Activated T-helper 2 cell treated with anti-CD3 and anti-CD28 coated beads, Interferon-gamma antibody, Interleukin-2, Interleukin-4, amounts not matched to agents 10 μg/mL and 5 μg/mL and 100 μg/mL, durations not matched to agents 14 hours and 24 hours and 36 hours (primary cell): Measurements from ENCODE around the gene NR6A1. TPM values are rescaled to one million over a fixed set of nuclear protein-coding genes. Genes with fewer than 3 reads are reported as not detected.

Source experiments
- DNase-seq: peaks from one replicate; pipeline ENCODE4 v3.0.0; 2021; ENCODE audit warnings: low spot score
- H3K27ac Mint-ChIP-seq: one replicate; pipeline ENCODE4 v1.8.0; 2021; ENCODE audit warnings: mixed read lengths
- H3K27me3 Mint-ChIP-seq: one replicate; pipeline ENCODE4 v1.8.0; 2021; ENCODE audit warnings: low read depth, mixed read lengths
- H3K36me3 Mint-ChIP-seq: one replicate; pipeline ENCODE4 v1.8.0; 2021; ENCODE audit warnings: low read depth, mixed read lengths
- H3K4me1 Mint-ChIP-seq: one replicate; pipeline ENCODE4 v1.8.0; 2021; ENCODE audit warnings: low read depth, mixed read lengths
- H3K4me3 Mint-ChIP-seq: one replicate; pipeline ENCODE4 v1.8.0; 2021; ENCODE audit warnings: low read depth, mild to moderate bottlenecking, moderate library complexity, mixed read lengths
- H3K9me3 Mint-ChIP-seq: one replicate; pipeline ENCODE4 v1.8.0; 2021; ENCODE audit warnings: mixed read lengths
- intact Hi-C: fragments of 100-400 bp; cut with micrococcal nuclease; formaldehyde crosslinking; loops from one replicate; pipeline ENCODE4 v1.15.1; 2023
- total RNA-seq: library from RNA; stranded (reverse); gene quantifications from 2 replicates; pipeline ENCODE4 v1.2.3, GENCODE V29; 2022

The NR6A1 gene
- total RNA-seq, 1 donor from 2014 or later = 1.5 TPM

GRCh38 chr9:124527781-124528180 is 243.3 kb downstream of the NR6A1 start:
- Mint-ChIP-seq H3K27me3 (peaks cover 5% of the 10 kb centered on the region), H3K4me1 (no peaks in the 10 kb centered on the region), H3K4me3 (no peak overlapping the region), H3K27ac (no peak overlapping the region), H3K36me3 (no peaks in the 10 kb centered on the region), H3K9me3 (no peaks in the 10 kb centered on the region)
- DNase-seq = no peak
- intact Hi-C loops = no loop called here

- no peak overlapping the region for H3K27ac Mint-ChIP-seq
- H3K4me3 Mint-ChIP-seq = no peak overlapping the region
- H3K36me3 Mint-ChIP-seq = no peaks in the 10 kb centered on the region
- no peak for DNase-seq
- peaks cover 5% of the 10 kb centered on the region for H3K27me3 Mint-ChIP-seq
- H3K9me3 Mint-ChIP-seq = no peaks in the 10 kb centered on the region
- intact Hi-C loops = no loop called here
- no peaks in the 10 kb centered on the region for H3K4me1 Mint-ChIP-seq
Measured at GRCh38 chr9:124526174-124526573, 244.9 kb downstream of the NR6A1 start.

- Mint-ChIP-seq H3K4me1 (no peaks in the 10 kb centered on the region), H3K36me3 (no peaks in the 10 kb centered on the region), H3K27me3 (peaks cover 5% of the 10 kb centered on the region), H3K9me3 (no peaks in the 10 kb centered on the region), H3K27ac (no peak overlapping the region), H3K4me3 (no peak overlapping the region)
- no peak for DNase-seq
- intact Hi-C loops = no loop called here
Measured at GRCh38 chr9:124522121-124523098, 248.7 kb downstream of the NR6A1 start.

GRCh38 chr9:124521142-124521541 is 250.0 kb downstream of the NR6A1 start:
- no peaks in the 10 kb centered on the region for H3K36me3 Mint-ChIP-seq
- no peak overlapping the region for H3K27ac Mint-ChIP-seq
- peaks cover 5% of the 10 kb centered on the region for H3K27me3 Mint-ChIP-seq
- no peak overlapping the region for H3K4me3 Mint-ChIP-seq
- no peak for DNase-seq
- intact Hi-C loops = no loop called here
- H3K4me1 Mint-ChIP-seq = no peaks in the 10 kb centered on the region
- H3K9me3 Mint-ChIP-seq = no peaks in the 10 kb centered on the region

- no peaks in the 10 kb centered on the region for H3K36me3 Mint-ChIP-seq
- no peak overlapping the region for H3K4me3 Mint-ChIP-seq
- H3K9me3 Mint-ChIP-seq = no peaks in the 10 kb centered on the region
- DNase-seq = no peak
- H3K4me1 Mint-ChIP-seq = no peaks in the 10 kb centered on the region
- intact Hi-C loops = no loop called here
- no peak overlapping the region for H3K27ac Mint-ChIP-seq
- peaks cover 5% of the 10 kb centered on the region for H3K27me3 Mint-ChIP-seq
Measured at GRCh38 chr9:124520206-124520596, 250.9 kb downstream of the NR6A1 start.

GRCh38 chr9:124518116-124518515 is 253.0 kb downstream of the NR6A1 start:
- DNase-seq = no peak
- Mint-ChIP-seq H3K27me3 (peaks cover 3% of the 10 kb centered on the region), H3K36me3 (no peaks in the 10 kb centered on the region), H3K27ac (no peak overlapping the region), H3K4me1 (no peaks in the 10 kb centered on the region), H3K4me3 (no peak overlapping the region), H3K9me3 (no peaks in the 10 kb centered on the region)
- intact Hi-C loops = no loop called here

GRCh38 chr9:124517600-124517999 is 253.5 kb downstream of the NR6A1 start:
- no peaks in the 10 kb centered on the region for H3K9me3 Mint-ChIP-seq
- peaks cover 3% of the 10 kb centered on the region for H3K27me3 Mint-ChIP-seq
- DNase-seq = no peak
- no peaks in the 10 kb centered on the region for H3K4me1 Mint-ChIP-seq
- no peak overlapping the region for H3K27ac Mint-ChIP-seq
- H3K4me3 Mint-ChIP-seq = no peak overlapping the region
- intact Hi-C loops = no loop called here
- H3K36me3 Mint-ChIP-seq = no peaks in the 10 kb centered on the region

- intact Hi-C loops = no loop called here
- Mint-ChIP-seq H3K4me3 (no peak overlapping the region), H3K27me3 (no peaks in the 10 kb centered on the region), H3K36me3 (no peaks in the 10 kb centered on the region), H3K4me1 (no peaks in the 10 kb centered on the region), H3K9me3 (no peaks in the 10 kb centered on the region), H3K27ac (no peak overlapping the region)
- no peak for DNase-seq
Measured at GRCh38 chr9:124514874-124515273, 256.2 kb downstream of the NR6A1 start.

- Mint-ChIP-seq H3K4me3 (no peak overlapping the region), H3K9me3 (no peaks in the 10 kb centered on the region), H3K27ac (no peak overlapping the region), H3K27me3 (no peaks in the 10 kb centered on the region), H3K4me1 (no peaks in the 10 kb centered on the region), H3K36me3 (no peaks in the 10 kb centered on the region)
- DNase-seq = no peak
- intact Hi-C loops = no loop called here
Measured at GRCh38 chr9:124514125-124514524, 257.0 kb downstream of the NR6A1 start.

GRCh38 chr9:124513376-124513994 is 257.6 kb downstream of the NR6A1 start:
- Mint-ChIP-seq H3K27me3 (no peaks in the 10 kb centered on the region), H3K4me1 (no peaks in the 10 kb centered on the region), H3K36me3 (no peaks in the 10 kb centered on the region), H3K9me3 (no peaks in the 10 kb centered on the region), H3K27ac (no peak overlapping the region), H3K4me3 (no peak overlapping the region)
- intact Hi-C loops = no loop called here
- DNase-seq = no peak

GRCh38 chr9:124512806-124513204 is 258.3 kb downstream of the NR6A1 start:
- intact Hi-C loops = no loop called here
- Mint-ChIP-seq H3K36me3 (no peaks in the 10 kb centered on the region), H3K4me3 (no peak overlapping the region), H3K4me1 (no peaks in the 10 kb centered on the region), H3K9me3 (no peaks in the 10 kb centered on the region), H3K27me3 (no peaks in the 10 kb centered on the region), H3K27ac (no peak overlapping the region)
- no peak for DNase-seq

GRCh38 chr9:124511891-124512805 is 259.0 kb downstream of the NR6A1 start:
- H3K27me3 Mint-ChIP-seq = no peaks in the 10 kb centered on the region
- no peak for DNase-seq
- H3K36me3 Mint-ChIP-seq = no peaks in the 10 kb centered on the region
- no peaks in the 10 kb centered on the region for H3K4me1 Mint-ChIP-seq
- H3K9me3 Mint-ChIP-seq = no peaks in the 10 kb centered on the region
- intact Hi-C loops = no loop called here
- no peak overlapping the region for H3K4me3 Mint-ChIP-seq
- H3K27ac Mint-ChIP-seq = no peak overlapping the region
